GM23338 (cell line): ENCODE results near the gene CCAR1. TPM values are rescaled to one million over a fixed set of nuclear protein-coding genes. Genes with fewer than 3 reads are reported as not detected.
A peak's percentile ranks its signal among the peaks of the same experiment; 100 is the strongest.

Experiments
- ATAC-seq: fragments of 200-7000 bp; cut with Tn5 transposase; 3 replicates; pipeline ENCODE4 v1.9.1; 2020
- DNase-seq: peaks from one replicate; pipeline ENCODE4 v3.0.0-alpha.2; 2015; ENCODE audit warnings: low spot score
- H2AFZ ChIP-seq: fragments of 200-600 bp; sonication (generic); 2 replicates; pipeline ENCODE4 v1.8.0; 2016; ENCODE audit warnings: antibody characterized with exemption, mild to moderate bottlenecking, moderate library complexity
- H3F3A ChIP-seq: fragments of 200-600 bp; sonication (generic); replicated peaks from 2 replicates; pipeline ENCODE4 v1.8.0; 2017; ENCODE audit warnings: antibody characterized with exemption, mixed run types, low read depth
- H3K27ac ChIP-seq: fragments of 200-600 bp; sonication (generic); 2 replicates; pipeline ENCODE4 v1.6.1; 2016; ENCODE audit warnings: low read depth
- H3K27me3 ChIP-seq: fragments of 200-600 bp; sonication (generic); 2 replicates; pipeline ENCODE4 v1.8.0; 2016; ENCODE audit warnings: mild to moderate bottlenecking, mixed run types, moderate library complexity; ENCODE audit not compliant: insufficient read depth
- H3K36me3 ChIP-seq: fragments of 200-600 bp; sonication (generic); 2 replicates; pipeline ENCODE4 v1.8.0; 2016; ENCODE audit warnings: mild to moderate bottlenecking; ENCODE audit not compliant: insufficient read depth
- H3K4me1 ChIP-seq: fragments of 200-600 bp; sonication (generic); 2 replicates; pipeline ENCODE4 v1.8.0; 2016; ENCODE audit warnings: mild to moderate bottlenecking, moderate library complexity; ENCODE audit not compliant: insufficient read depth
- H3K4me2 ChIP-seq: fragments of 200-600 bp; sonication (generic); 2 replicates; pipeline ENCODE4 v1.7.1; 2017; ENCODE audit warnings: mixed run types
- H3K4me3 ChIP-seq: fragments of 200-600 bp; sonication (generic); 2 replicates; pipeline ENCODE4 v1.6.1; 2016; ENCODE audit warnings: mixed run types
- H3K79me2 ChIP-seq: fragments of 200-600 bp; sonication (generic); replicated peaks from 2 replicates; pipeline ENCODE4 v1.8.0; 2017; ENCODE audit warnings: mild to moderate bottlenecking; ENCODE audit not compliant: insufficient read depth
- H3K9me2 ChIP-seq: fragments of 200-600 bp; sonication (generic); 2 replicates; pipeline ENCODE4 v1.8.0; 2017; ENCODE audit not compliant: insufficient read depth
- H4K20me1 ChIP-seq: fragments of 200-600 bp; sonication (generic); replicated peaks from 2 replicates; pipeline ENCODE4 v1.8.0; 2017; ENCODE audit warnings: mild to moderate bottlenecking; ENCODE audit not compliant: insufficient read depth
- H3K27ac Mint-ChIP-seq: 2 replicates; pipeline ENCODE4 v1.8.0; 2020; ENCODE audit warnings: inconsistent platforms, mild to moderate bottlenecking, moderate library complexity, mixed read lengths
- H3K27me3 Mint-ChIP-seq: 3 replicates; pipeline ENCODE4 v1.8.0; 2022; ENCODE audit warnings: low read depth, mild to moderate bottlenecking, moderate library complexity, mixed read lengths, inconsistent platforms; ENCODE audit not compliant: insufficient read depth, poor library complexity
- H3K36me3 Mint-ChIP-seq: 3 replicates; pipeline ENCODE4 v1.8.0; 2021; ENCODE audit warnings: low read depth, mild to moderate bottlenecking, inconsistent platforms, moderate library complexity, mixed read lengths
- H3K4me1 Mint-ChIP-seq: 3 replicates; pipeline ENCODE4 v1.8.0; 2020; ENCODE audit warnings: mild to moderate bottlenecking, inconsistent platforms, mixed read lengths
- H3K4me3 Mint-ChIP-seq: 3 replicates; pipeline ENCODE4 v1.8.0; 2021; ENCODE audit warnings: moderate library complexity, mild to moderate bottlenecking, inconsistent platforms, mixed read lengths
- H3K9me3 Mint-ChIP-seq: 3 replicates; pipeline ENCODE4 v1.8.0; 2020; ENCODE audit warnings: moderate library complexity, mild to moderate bottlenecking, inconsistent platforms, mixed read lengths
- CREB1 ChIP-seq: fragments of 250-450 bp; sonication (Bioruptor Pico); IDR thresholded peaks from 2 replicates; pipeline ENCODE4 v1.5.0; 2020; ENCODE audit warnings: low read depth, mild to moderate bottlenecking, moderate library complexity
- CTCF ChIP-seq, 2 experiments: fragments of 200-600 bp in 1 of 2; sonication (generic) in 1 of 2; conservative IDR thresholded peaks; 2 replicates each; pipeline versions ENCODE4 v1.5.1 to v1.6.1; 2016 to 2017; ENCODE audit warnings: antibody characterized with exemption in 2 of 2, low read depth in 2 of 2, mild to moderate bottlenecking in 2 of 2, moderate library complexity in 1 of 2
- ETS1 ChIP-seq: IDR thresholded peaks from 2 replicates; pipeline ENCODE4 v1.6.1; 2016; ENCODE audit warnings: antibody characterized with exemption
- EZH2 ChIP-seq: fragments of 200-600 bp; sonication (generic); IDR thresholded peaks from one replicate; pipeline ENCODE4 v1.8.0; 2017; ENCODE audit warnings: antibody characterized with exemption, mild to moderate bottlenecking, low read depth; ENCODE audit not compliant: unreplicated experiment
- EZH2phosphoT487 ChIP-seq: fragments of 200-600 bp; sonication (generic); IDR thresholded peaks from one replicate; pipeline ENCODE4 v1.8.1; 2018; ENCODE audit warnings: antibody characterized with exemption; ENCODE audit not compliant: unreplicated experiment
- JUNB ChIP-seq: IDR thresholded peaks from one replicate; pipeline ENCODE4 v1.6.1; 2016; ENCODE audit warnings: antibody characterized with exemption; ENCODE audit not compliant: unreplicated experiment
- NANOG ChIP-seq: IDR thresholded peaks from 2 replicates; pipeline ENCODE4 v1.6.1; 2016; ENCODE audit warnings: antibody characterized with exemption, borderline replicate concordance
- POLR2AphosphoS5 ChIP-seq: IDR thresholded peaks from 2 replicates; pipeline ENCODE4 v1.6.1; 2016; ENCODE audit warnings: antibody characterized with exemption, low read depth
- REST ChIP-seq: IDR thresholded peaks from one replicate; pipeline ENCODE4 v1.6.1; 2018; ENCODE audit warnings: antibody characterized with exemption; ENCODE audit not compliant: unreplicated experiment
- STAT1 ChIP-seq: IDR thresholded peaks from one replicate; pipeline ENCODE4 v1.6.1; 2016; ENCODE audit warnings: antibody characterized with exemption; ENCODE audit not compliant: unreplicated experiment
- ZNF114 ChIP-seq: fragments of 250-450 bp; sonication (Bioruptor Pico); IDR thresholded peaks from 2 replicates; pipeline ENCODE4 v1.5.0; 2020; ENCODE audit warnings: mild to moderate bottlenecking, moderate library complexity
- ZNF331 ChIP-seq: fragments of 250-450 bp; sonication (Bioruptor Pico); IDR thresholded peaks from 2 replicates; pipeline ENCODE4 v1.5.0; 2020; ENCODE audit warnings: low read depth, mild to moderate bottlenecking, moderate library complexity
- ZNF462 ChIP-seq: fragments of 250-450 bp; sonication (Bioruptor Pico); IDR thresholded peaks from 2 replicates; pipeline ENCODE4 v1.5.0; 2020; ENCODE audit warnings: mild to moderate bottlenecking, moderate library complexity
- polyA plus RNA-seq: library from polyadenylated mRNA; unstranded; fragments of >200 nt; fragmentation: Nextera tagmentation; extraction: Ambion mirVana; gene quantifications from 2 replicates; pipeline ENCODE4 v1.2.1, GENCODE V29; 2016
- total RNA-seq: library from RNA; depleted of rRNA; stranded (reverse); fragments of >200 nt; shearing (Covaris generic); gene quantifications from 2 replicates; pipeline ENCODE4 v1.2.3, GENCODE V29; 2014

CCAR1 gene
- total and polyA plus RNA-seq, 2 experiments from 2014 or later: 118 to 121 TPM

DNA sequence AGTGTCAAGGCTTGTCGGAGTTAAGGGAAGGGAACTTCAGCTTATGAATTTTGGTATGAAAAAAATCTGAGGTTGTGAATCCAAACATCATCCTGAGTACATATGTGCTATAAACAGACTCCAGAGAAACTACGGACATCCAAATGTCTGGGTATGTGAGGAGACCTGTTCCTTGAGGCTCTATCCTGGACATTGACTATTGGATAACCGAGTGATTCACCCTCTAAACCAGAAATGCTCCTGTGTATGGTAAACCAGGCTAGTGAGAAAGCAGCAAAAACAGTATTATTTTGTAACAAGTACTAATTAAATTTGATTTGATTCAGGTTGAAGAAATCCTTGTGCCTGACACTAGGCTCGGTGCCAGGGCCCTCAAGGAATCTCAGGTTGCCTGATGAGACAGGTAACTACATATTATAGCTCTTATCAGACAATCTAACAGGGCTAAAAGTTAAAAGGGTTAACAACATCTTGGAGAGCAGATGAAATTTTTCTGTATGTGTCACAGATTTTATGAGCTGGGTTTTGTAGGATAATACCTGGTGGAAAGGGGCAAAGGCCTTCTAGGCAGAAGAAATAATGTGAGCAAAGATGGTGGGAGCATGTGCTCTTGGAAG lies 95.9 kb downstream of the CCAR1 start:
- DNase-seq (no peak), ATAC-seq (no peak)
- Histone ChIP-seq H4K20me1 (no peaks in the 10 kb centered on the region), H3K27ac (no peak overlapping the region), H3F3A (no peaks in the 10 kb centered on the region), H3K4me1 (no peaks in the 10 kb centered on the region), H3K27me3 (no peaks in the 10 kb centered on the region), H3K9me2 (no peaks in the 10 kb centered on the region), H3K36me3 (no peaks in the 10 kb centered on the region), H3K4me3 (no peak overlapping the region), H3K4me2 (no peak overlapping the region), H2AFZ (peak overlapping the region; percentile 66; the same call in 1 of the 2 replicates), H3K79me2 (no peaks in the 10 kb centered on the region)
- no peak for TF ChIP-seq JUNB
- no peak for TF ChIP-seq POLR2AphosphoS5
- TF ChIP-seq ETS1: no peak
- TF ChIP-seq CREB1: no peak
- no peak for TF ChIP-seq ZNF462 (CRISPR knock-in tag)
- TF ChIP-seq NANOG: no peak
- no peak for TF ChIP-seq EZH2phosphoT487
- TF ChIP-seq STAT1: no peak
- TF ChIP-seq ZNF114 (CRISPR knock-in tag): no peak
- TF ChIP-seq CTCF (conservative IDR thresholded peaks at IDR 0.05; ENCODE audit: low read depth in 2 of 2): no peak
- TF ChIP-seq EZH2: no peak
- no peak for TF ChIP-seq REST
- no peak for TF ChIP-seq ZNF331 (CRISPR knock-in tag)
- peaks cover 6% of the 10 kb centered on the region; the same call in 1 of the 3 replicates for H3K4me1 Mint-ChIP-seq
- H3K27ac Mint-ChIP-seq: no peak overlapping the region
- H3K4me3 Mint-ChIP-seq: no peak overlapping the region
- H3K27me3 Mint-ChIP-seq: peaks cover 5% of the 10 kb centered on the region
- H3K9me3 Mint-ChIP-seq: no peaks in the 10 kb centered on the region
- no peaks in the 10 kb centered on the region for H3K36me3 Mint-ChIP-seq
